Mucosa of descending colon (tissue), 3 donors: ENCODE results near the gene CHD2. TPM values are rescaled to one million over a fixed set of nuclear protein-coding genes. Genes with fewer than 3 reads are reported as not detected.

Experiments used
- ATAC-seq: fragments of 200-7000 bp; cut with Tn5 transposase; one replicate; pipeline ENCODE4 v1.9.1; 2020; ENCODE audit warnings: mild to moderate bottlenecking, moderate library complexity
- DNase-seq, 3 donors: peaks; one replicate each; pipeline ENCODE4 v3.0.0-alpha.2; 2020
- H3K36me3 ChIP-seq: fragments of 200-600 bp; one replicate; pipeline ENCODE4 v1.8.0; 2021; ENCODE audit warnings: low read depth, mild to moderate bottlenecking
- H3K4me1 ChIP-seq: fragments of 200-600 bp; one replicate; pipeline ENCODE4 v1.8.0; 2021; ENCODE audit warnings: low read depth, mild to moderate bottlenecking
- H3K4me3 ChIP-seq: fragments of 200-600 bp; one replicate; pipeline ENCODE4 v1.8.0; 2021; ENCODE audit warnings: mild to moderate bottlenecking
- H3K9me3 ChIP-seq: fragments of 200-600 bp; one replicate; pipeline ENCODE4 v1.8.0; 2021; ENCODE audit warnings: mild to moderate bottlenecking
- intact Hi-C, 2 donors: fragments of 100-400 bp; cut with DNase I in 1 of 2; cut with micrococcal nuclease in 1 of 2; formaldehyde crosslinking; loops; one replicate each; pipeline versions ENCODE4 v1.11.0 to v1.11.1; 2022; cut with DNase I, micrococcal nuclease
- total RNA-seq, 3 donors: library from RNA; stranded (reverse); fragmentation: NEBNext Ultra II Directional in 2 of 3; extraction: Animal tissue kit (Norgen Biotek cat#: 25700) in 2 of 3; gene quantifications; one replicate each; pipeline versions ENCODE4 v1.2.1 to v1.2.4, GENCODE V29; 2021 to 2023
- TF ChIP-seq, protein P1 (sequence below): fragments of 200-600 bp; IDR thresholded peaks from one replicate; pipeline ENCODE4 v1.8.0; 2022; ENCODE audit warnings: antibody characterized with exemption, mild to moderate bottlenecking
- donor health status: DM: no; HTN: no; CAD: no; lungs with moderate emphysema.
- donor health status: DM: no; HTN: no; CAD: no.
- donor health status: DM: no; HTN: yes; CAD: no.

Gene CHD2
- total RNA-seq, 3 donors from 2014 or later: 86.2 to 128 (median 110) TPM

GRCh38 chr15:93056836-93057235, 156.7 kb downstream of the CHD2 start:
- no peaks in the 10 kb centered on the region for H3K36me3 ChIP-seq
- TF ChIP-seq, protein P1, sequence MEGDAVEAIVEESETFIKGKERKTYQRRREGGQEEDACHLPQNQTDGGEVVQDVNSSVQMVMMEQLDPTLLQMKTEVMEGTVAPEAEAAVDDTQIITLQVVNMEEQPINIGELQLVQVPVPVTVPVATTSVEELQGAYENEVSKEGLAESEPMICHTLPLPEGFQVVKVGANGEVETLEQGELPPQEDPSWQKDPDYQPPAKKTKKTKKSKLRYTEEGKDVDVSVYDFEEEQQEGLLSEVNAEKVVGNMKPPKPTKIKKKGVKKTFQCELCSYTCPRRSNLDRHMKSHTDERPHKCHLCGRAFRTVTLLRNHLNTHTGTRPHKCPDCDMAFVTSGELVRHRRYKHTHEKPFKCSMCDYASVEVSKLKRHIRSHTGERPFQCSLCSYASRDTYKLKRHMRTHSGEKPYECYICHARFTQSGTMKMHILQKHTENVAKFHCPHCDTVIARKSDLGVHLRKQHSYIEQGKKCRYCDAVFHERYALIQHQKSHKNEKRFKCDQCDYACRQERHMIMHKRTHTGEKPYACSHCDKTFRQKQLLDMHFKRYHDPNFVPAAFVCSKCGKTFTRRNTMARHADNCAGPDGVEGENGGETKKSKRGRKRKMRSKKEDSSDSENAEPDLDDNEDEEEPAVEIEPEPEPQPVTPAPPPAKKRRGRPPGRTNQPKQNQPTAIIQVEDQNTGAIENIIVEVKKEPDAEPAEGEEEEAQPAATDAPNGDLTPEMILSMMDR: no peak
- peaks cover 5% of the 10 kb centered on the region for H3K4me1 ChIP-seq
- ATAC-seq (no peak), DNase-seq (no peak)
- no peak overlapping the region for H3K4me3 ChIP-seq
- intact Hi-C loops: no loop called here
- no peaks in the 10 kb centered on the region for H3K9me3 ChIP-seq

DNA sequence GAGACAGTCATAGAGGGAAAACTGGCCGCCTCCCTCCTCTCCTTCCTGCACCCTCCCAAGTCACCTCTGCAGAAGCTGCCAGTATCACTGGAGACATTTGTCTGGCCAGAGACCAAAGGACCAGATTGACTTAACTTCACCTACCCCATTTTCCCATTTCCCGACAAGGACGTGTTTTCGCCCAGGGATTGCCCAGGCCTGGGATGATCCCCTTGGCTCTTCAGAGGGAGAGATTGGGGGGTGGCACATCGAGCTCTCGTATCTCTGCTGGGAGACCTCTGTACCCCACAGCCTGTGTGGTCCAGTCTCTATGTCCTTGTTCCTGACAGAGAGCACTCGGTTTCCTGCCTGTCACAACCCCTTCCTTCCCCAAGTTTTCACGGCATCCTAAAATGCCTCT, 157.5 kb downstream of the CHD2 start:
- ATAC-seq: no peak
- H3K9me3 ChIP-seq: no peaks in the 10 kb centered on the region

DNA sequence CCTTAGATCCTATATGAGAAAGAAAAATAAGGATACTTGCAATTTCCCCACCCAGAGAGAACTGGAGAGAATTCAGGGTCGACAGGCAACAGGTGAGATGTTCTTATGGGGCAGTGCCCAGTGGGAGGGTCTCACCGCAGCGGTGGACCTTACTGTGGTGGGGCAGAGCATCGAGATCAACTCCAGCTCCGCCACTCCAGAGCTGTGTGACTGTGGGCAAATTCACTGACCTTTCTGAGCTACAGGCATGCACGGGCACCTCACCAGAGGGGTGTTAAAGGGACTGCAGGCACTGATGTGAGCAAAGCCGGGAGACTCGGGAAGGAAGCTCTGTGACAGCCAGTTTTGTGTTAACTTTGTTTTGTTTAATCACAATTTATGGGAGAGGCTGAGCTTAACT, 158.0 kb downstream of the CHD2 start:
- H3K9me3 ChIP-seq: no peaks in the 10 kb centered on the region
- DNase-seq (no peak), ATAC-seq (no peak)
- H3K36me3 ChIP-seq: no peaks in the 10 kb centered on the region
- TF ChIP-seq, protein P1: no peak
- H3K4me1 ChIP-seq: peaks cover 5% of the 10 kb centered on the region
- intact Hi-C loops: no loop called here
- no peak overlapping the region for H3K4me3 ChIP-seq

More for the DNA sequence above, 157.5 kb downstream of the CHD2 start:
- Histone ChIP-seq H3K36me3 (no peaks in the 10 kb centered on the region), H3K4me1 (peaks cover 5% of the 10 kb centered on the region), H3K4me3 (no peak overlapping the region)
- DNase-seq: no peak
- intact Hi-C loops: no loop called here
- TF ChIP-seq, protein P1: no peak

GRCh38 chr15:93058904-93059427, 158.8 kb downstream of the CHD2 start:
- Histone ChIP-seq H3K9me3 (no peaks in the 10 kb centered on the region), H3K4me1 (peaks cover 8% of the 10 kb centered on the region), H3K4me3 (no peak overlapping the region), H3K36me3 (no peaks in the 10 kb centered on the region)
- TF ChIP-seq, protein P1: no peak
- no peak for ATAC-seq
- intact Hi-C loops: no loop called here
- DNase-seq: peak in 1 of 3 donors; percentile 4

DNA sequence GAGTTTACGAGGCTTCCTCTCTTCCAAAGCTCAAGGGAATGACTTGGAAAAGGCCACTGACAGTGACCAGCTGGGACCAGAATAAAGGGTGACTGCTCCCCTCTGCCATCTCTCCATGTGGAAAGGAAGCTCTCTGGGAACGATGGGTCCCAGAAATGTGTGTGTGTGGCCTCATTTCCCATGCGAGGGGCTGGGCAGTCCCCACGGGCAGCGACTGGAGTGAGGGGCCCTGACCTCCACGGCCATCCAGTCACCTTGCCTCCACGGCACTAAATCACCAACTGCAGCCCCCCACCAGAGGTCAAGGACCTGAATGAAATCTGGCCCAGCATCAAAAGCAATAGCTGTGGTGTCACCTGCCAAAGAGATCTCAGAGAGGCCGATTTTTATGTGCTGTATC, 159.3 kb downstream of the CHD2 start:
- no peaks in the 10 kb centered on the region for H3K36me3 ChIP-seq
- TF ChIP-seq, protein P1: no peak
- H3K4me3 ChIP-seq: no peak overlapping the region
- H3K4me1 ChIP-seq: peaks cover 8% of the 10 kb centered on the region
- intact Hi-C loops: no loop called here
- ATAC-seq: no peak
- DNase-seq: no peak
- no peaks in the 10 kb centered on the region for H3K9me3 ChIP-seq
